GM21390 (cell line): ENCODE results near the gene CAPN1.
A peak's percentile ranks its signal among the peaks of the same experiment; 100 is the strongest.
"Not testable (repeated sequence)": the region's sequence is repeated elsewhere in the genome, so short reads cannot be mapped to it uniquely, and the experiment has no call there.

Experiments
- ATAC-seq: cut with Tn5 transposase; IDR thresholded peaks from one replicate; pipeline ENCODE4 v1.9.1; 2021; ENCODE audit not compliant: unreplicated experiment

The CAPN1 gene

DNA sequence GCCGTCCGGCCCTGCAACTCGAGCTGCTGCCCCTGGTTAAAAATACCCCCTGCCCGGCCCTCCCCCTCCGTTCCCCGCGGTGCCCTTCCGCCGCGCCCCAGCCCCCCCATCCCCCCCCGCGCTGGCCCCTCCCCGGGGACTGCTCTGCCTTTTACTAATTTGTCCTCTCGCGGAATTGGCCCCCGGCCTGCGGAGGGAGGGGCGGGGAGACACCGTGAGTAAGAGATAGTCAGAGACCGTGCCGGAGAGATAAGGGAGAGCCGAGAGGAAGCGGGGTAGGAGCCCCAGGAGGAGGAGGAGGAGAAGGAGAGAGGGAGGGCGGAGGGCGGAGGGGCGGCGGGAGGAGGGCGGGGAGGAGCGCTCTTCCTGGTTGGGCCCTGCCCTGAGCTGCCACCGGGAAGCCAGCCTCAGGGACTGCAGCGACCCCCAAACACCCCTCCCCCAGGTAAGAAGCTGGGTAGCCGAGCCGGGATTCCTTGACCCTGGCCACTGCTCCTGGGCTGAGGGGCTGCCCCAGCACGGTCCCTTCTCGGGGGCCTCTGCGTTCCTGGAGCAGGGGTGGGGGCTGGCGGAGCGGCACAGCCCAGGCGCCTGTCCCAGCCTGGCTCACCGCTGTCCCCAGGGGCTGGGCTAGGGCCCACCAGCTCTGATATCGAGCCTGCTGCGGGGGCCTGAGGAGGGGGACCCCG, at the start of gene CAPN1:
Gene CAPN1, plus strand, starts transcription at position 360 of the 689 bp plus-strand sequence. CDS start 774 bp downstream, outside the sequence.
- ATAC-seq = peak; percentile 43

DNA sequence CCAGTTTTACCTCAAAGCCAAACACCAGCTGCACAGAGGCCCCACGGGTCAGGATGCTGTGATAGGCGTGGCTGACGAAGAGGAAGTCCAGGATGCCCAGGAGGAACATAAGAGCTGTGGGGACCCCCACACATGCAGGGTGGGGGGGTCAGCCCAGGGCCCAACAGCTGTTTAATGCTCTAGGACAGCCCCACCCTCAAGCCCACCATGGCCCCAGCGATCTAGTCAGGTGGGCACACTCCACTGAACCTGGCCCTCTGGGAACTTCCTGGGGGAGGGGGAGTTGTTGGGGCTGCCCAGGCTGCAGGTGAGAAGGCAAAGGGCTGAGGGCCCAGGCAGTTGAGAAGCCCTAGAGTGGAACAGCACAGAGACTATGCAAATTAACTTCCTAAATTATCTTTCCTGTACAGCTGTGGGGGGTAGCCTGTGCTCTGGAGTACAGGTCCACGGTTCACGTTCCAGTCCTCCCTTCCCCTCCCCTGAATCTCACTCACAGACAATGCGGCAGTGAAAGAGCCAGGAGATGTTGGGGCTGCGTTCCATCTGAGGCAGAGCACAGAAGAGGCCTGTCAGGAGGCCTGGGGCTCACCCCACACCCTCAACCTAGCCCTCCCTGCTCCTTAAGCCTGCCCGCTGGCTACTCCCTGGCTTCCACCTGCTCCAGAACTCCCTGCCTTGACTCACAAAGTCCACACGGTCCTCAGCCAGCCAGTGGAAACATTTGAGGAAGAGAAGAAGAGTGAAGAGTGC, 49.3 kb upstream of the CAPN1 start:
- ATAC-seq = peak; percentile 46

DNA sequence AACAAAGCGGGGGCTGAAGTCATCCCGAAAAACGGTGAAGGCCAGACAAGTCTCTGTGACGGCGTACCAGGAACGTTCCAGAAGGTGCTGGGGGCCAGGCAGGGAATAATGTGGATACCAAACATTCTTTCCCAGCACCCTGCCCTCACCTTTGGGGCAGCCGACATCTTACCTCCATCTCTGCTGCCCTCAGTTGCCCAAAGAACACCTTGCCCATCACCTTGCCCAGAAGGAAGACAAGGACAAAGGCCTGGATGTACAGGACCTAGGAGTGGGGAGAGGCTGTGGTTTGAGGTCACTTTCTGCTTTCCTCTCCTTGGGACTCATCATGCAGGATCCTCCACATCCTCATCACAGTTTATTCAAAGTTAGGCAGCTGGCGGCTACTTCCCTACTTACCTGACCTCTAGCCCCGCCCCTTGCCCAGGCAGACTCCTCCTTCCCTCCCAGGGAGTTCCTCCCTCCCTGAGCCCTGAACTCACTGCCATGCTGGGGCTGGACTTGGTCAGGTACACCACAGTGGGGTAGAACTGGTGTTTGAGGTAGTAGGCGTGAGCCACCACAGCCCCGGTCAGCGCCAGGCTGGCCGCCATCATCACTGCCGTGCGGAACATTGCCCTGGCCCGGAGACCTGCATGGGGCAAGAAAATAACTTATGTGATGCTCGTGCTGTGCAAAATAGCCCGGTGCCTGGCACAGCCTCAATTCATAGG, 48.6 kb upstream of the CAPN1 start:
- ATAC-seq = peak; percentile 28

DNA sequence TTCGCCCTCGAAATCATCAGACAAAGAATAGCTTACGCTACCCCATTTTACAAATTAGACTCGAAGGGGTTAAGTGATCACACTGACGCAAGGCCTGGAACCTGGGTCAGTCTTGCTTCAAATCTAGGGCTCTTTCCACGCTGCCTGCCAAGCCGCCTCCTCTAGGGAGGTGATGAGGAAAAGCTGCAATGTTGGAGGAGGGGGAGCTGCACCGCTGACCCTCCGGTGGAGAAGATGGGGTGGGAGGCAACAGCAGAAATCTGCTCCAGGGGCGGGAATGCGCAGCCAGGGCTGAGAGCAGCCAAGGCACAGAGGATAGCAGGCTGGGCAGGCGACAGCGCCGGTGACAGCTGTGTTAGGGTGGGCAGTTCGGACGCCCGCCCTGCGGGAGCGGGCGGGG, 48.0 kb upstream of the CAPN1 start:
- ATAC-seq = no peak

DNA sequence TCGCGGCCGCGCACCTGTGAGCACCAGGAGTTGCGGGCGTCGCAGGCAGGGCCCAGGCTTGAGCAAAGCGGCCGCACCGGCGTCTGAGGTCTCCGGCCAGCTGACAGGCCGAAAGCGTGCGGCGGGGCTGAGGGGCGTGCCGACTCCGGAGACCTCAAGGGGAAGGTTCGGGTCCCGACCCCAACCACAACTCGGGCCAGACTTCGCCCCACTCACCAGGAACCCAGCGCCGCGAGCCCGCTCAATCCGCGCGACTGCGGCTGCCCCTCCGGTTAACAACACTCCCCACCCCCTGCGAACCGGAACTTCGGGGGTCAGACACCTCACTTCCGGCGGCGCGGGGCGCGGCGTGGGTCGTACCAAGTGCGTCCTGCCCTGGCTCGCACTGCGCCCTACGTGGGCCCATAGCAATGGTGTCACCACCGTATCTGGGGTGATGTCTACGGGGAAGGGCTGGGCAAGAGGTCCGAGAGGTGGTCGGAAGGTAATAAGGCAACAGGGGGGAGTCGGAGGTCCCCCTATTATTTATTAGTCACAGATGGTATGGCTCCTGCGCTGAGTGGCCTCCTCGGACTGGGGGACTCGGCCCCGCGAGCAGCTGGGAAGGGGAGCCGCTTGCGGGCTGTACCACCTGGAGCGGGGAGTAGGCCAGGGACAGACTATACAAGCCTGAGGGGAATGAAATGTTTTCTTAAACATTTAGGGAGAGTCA, 47.3 kb upstream of the CAPN1 start, which contains the start of gene SYVN1:
Gene SYVN1, minus strand, starts transcription at position 280 of the 712 bp plus-strand sequence. CDS start 918 bp downstream, outside the sequence.
- ATAC-seq = peak; percentile 37

DNA sequence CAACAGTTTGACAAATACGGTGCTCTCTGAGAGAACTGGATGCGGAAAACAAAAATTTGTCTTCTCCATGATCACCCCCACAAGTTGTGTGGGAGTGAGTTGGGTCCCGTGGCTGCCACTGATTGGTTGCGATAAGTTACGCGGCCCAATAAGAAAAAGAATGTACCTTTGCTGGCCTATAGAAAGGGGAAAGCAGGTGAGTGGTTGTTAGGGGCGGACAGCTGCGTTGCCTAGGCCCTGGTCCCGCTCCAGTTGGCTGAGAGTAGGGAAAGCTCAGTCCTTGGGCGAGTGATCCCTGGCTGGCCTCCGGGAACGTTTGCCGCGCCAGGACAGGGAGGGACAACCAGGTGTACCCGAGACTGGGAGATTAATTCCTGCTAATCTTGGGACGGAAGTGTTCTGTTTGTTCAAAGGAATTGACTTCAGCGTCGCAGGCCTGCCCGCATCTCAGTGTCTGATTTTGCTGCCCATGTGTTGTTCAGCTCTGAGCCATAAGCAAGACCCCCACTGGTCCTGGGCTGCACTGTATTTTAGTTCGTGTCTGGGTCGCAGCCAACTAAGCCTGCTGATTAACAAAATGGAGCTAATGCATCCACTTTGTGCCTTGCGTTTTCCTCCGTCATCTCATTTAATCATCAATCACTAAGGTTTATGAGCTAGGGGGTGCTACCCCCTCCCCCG, 46.6 kb upstream of the CAPN1 start:
- peak; percentile 58 for ATAC-seq

DNA sequence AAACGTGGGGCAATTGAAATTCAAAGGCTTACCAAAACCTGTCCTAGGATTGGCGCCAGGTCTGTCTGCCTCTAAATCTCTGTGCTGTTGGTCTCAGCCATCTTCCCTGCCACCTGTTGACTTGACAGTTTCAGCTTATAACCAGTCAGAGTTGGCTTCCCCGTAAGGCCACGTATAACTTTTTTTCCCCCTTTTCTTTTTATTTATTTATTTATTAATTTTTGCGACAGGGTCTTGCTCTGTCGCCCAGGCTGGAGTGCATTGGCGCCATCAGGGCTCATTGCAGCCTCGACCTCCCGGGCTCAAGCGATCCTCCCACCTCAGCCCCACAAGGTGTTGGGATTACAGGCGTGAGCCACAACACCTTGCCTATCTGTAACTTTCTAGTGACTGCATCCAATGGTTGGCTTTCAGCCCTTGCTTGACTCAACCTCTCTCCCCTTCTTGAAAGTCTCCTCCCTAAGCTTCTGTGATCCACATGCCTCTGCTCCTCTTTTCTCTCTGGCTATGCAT, 46.0 kb upstream of the CAPN1 start:
- ATAC-seq = no peak

DNA sequence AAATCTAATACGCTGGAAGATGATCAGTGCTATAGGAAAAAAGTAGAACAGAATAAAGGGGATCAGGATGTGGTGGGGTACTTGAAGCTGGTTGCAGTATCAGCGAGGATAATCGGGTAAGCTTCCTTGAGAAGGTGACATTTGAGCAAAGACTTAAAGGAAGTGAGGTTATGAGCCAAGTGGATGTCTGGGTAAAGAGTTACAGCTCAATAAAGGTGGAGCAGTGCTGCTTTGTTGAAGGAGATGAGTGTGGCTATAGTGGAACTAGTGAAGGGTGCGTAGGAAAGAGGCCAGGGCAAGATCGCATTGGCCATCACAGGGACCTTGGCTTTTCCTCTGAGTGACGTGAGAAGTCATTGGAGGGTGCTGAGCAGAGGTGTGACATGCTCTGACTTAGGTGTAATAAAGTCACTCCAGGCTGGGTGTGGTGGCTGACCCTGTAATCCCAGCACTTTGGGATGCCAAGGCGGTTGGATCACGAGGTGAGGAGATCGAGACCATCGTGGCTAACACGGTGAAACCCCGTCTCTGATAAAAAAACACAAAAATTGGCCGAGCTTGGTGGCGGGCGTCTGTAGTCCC, 45.1 kb upstream of the CAPN1 start:
- ATAC-seq = no peak

DNA sequence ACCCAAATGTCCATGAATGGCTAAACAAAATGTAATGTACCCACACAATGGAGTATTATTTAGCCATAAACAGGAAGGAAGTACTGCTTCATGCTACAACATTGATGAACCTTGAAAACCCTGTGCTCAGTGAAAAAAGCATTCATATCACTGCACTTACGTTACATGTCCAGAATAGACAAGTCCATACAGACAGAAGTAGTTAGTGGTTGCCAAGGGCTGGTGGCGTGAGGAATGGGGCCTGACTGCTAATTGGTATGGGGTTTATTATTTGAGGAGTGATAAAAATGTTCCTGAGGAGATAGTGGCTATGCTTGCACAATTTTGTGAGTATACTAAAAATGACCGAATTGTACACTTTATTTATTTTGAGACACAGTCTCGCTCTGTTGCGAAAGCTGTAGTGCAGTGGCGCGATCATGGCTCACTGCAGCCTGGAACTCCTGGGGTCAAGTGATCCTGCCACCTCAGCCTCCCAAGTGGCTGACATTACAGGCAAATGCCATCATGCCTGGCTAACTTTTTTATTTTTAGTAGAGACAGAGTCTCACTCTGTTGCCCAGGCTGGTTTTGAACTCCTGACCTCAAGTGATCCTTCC, 39.7 kb upstream of the CAPN1 start:
- ATAC-seq = no peak

DNA sequence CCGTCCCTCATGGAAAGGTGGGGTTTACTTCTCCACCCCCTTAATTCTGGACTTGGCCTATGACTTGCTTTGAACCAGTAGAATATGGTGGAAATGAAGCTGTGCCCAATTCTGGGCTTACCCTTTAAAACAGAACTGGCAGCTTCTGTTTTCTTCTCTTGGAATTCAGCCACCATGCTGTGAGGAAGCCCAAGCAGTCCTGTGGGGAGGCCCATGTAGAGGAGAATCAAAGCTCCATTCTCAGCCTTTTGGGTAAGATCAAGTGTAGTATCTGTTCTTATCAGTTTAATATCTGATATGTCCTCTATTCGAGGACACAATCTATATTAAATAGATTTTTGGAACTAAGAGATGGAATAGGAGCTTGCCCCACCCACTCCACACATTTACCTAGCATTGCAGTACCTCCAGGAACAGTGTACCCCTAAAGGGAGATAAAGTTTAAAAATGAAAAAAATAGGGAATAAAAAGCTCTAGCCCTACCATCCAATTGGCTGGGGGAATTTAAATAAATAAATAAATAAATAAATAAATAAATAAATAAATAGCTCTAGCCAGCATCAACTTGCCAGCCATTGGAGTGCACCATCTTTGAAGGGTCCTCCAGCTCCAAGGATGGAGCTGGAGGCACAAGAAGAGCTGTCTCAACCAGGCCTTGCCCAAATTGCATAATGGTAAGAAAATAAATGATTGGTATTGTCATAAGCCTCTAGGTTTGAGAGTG, 34.2 kb upstream of the CAPN1 start:
- no peak for ATAC-seq

DNA sequence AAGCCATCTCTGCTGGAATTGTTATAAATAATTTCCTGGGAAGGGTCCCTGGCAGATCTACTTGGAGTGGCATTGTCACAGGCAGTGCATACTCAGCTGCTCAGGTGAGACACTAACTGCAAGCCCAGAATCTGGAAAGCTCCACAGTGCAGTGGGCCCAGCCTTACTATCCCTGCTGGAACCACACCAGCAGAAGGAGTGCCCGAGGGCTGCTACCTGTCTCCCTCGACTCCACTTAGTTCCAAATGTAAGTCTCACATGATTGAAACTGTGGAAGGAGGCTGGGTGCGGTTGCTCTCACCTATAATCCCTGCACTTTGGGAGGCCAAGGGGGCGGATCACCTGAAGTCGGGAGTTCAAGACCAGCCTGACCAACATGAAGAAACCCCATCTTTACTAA, 33.1 kb upstream of the CAPN1 start:
- ATAC-seq = no peak

DNA sequence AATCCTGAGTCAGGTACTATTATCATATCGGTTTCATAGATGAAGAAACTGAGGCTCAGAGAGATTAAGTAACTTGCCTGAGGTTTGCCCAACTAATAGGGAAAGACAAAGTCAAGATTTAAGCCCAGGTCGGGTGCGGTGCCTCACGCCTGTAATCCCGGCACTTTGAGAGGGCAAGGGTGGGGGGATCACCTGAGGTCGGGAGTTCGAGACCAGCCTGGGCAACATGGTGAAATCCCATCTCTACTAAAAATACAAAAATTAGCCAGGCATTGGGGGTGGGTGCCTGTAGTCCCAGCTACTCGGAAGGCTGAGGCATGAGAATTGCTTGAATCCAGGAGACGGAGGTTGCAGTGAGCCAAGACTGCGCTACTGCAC, 31.6 kb upstream of the CAPN1 start:
- not testable (repeated sequence) for ATAC-seq

DNA sequence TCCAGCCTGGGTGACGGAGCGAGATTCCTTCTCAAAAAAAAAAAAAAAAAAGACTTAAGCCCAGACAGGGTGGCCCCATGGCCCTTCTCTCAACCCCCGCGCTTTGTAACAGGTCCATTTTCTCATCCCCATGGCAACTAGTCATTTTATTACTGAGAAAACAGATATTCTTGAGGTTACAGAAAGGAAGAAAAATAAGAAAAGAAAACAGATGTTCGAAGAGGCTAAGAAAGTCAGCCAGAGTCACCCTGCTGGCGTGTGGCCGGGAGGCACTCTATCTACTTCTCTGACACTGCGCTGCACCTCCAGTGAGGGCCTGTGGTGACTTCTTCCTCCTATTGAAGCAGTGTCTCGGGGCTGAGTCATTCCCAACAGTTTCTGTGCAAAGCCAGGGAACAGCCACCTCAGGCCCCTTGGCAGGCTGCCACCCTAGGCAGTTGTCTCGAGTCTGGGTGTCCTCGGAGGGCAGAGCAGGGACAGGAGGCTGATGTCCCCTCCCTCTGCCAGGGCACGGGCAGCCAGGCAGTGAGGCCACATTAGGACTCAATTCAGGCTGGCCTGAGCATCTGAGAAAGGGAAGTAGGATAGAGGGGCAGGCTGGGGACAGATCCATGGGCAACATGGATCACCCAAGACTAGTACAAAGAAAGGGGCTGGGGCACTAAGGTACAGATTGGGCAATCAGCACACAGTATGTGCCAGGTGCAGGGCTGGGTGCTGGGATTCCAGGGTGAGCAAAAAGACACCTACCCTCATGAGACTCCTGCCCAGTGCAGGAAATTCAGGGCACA, 31.0 kb upstream of the CAPN1 start:
- no peak for ATAC-seq

DNA sequence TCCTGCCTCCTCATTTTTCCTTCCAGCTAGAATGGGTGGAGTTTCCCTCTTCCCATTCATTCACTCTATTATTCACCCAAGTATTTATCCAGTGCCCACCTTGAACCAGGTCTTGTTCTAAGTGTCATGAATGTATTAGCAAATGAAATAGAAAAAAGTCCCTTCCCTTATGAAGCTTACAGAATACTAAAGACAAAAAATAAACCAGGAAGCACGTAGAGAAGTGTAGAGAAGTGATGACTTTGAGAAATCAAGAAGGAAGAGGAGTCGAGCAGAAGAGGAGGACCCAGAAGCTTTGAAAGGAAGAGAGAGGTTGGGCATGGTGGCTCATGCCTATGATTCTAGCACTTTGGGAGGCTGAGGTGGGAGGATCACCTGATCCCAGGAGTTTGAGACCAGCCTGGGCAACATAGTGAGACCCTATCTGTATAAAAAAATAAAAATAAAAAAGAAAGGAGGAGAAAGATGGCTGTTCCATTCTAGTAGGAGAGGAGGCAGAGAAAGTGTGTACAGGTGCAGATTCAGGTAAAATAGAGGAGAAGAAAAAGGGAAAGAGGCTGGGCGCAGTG, 30.3 kb upstream of the CAPN1 start:
- no peak for ATAC-seq

DNA sequence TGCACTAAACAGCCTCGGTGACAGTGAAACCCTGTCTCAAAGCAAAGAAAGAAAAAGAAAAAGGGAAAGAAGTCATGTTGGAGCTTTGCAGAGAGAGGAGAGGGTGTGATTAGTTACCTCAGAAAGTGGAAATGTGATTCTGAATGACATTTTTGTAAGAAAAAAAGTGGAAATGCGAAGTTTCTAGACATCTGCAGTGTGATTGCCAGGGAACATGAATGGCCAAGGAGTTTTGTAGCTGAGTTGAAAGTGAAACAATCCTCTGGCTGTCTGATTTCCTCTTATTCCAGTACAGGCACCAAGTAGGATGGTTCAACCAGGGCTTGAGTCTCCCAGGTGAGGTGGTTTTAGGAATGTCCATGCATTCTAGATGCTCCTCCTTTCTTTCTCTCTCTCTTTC, 29.6 kb upstream of the CAPN1 start:
- no peak for ATAC-seq

DNA sequence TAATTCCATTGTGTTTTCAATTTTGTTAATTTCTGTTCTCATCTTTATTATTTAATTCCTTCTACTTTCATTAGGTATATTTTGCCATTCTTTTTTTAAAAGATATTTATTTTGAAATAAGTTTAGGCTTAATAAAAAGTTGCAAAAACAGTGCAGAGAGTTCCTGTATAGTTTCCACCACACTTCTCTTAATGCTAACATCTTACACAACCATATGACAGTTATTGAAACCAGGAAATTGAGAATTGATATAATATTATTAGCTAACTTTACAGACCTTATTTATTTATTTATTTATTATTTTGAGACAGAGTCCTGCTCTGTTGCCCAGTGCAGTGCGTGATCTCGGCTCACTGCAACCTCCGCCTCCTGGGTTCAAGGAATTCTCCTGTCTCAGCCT, 25.5 kb upstream of the CAPN1 start:
- ATAC-seq = no peak

DNA sequence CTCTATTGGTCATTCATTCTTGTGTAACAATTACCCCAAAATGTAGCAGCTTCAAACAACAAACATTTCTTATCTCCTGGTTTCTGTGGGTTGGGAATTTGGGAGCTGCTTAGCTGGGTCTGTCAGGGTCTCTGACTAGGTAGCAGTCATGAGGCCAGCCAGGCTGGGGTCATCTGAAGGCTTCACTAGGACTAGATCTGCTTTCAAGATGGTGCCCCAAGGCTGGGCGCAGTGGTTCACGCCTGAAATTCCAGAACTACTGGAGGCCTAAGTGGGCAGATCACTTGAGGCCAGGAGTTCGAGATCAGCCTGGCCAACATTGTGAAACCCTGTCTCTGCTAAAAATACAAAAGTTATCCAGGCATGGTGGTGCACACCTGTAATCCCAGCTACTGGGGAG, 24.8 kb upstream of the CAPN1 start:
- no peak for ATAC-seq

DNA sequence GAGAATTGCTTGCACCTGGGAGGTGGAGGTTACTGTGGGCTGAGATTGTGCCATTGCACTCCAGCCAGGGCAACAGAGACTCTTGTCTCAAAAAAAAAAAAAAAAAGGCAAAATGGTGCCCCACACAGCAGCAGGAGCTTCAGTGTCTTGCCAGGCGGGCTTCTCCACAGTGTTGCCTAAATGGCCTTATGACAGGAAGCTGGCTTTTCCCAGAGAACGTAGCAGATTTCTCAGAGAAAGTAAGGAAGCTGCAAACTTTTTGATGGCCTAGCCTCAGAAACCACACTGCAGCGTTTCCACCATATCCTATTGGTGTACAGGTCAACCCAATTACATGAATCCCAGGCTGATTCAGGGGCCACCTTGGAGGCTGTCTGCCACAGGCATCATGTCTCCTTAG, 24.4 kb upstream of the CAPN1 start:
- no peak for ATAC-seq
